ENCODE results near the gene ZNF678. TPM values are rescaled to one million over a fixed set of nuclear protein-coding genes. Genes with fewer than 3 reads are reported as not detected.
A peak's percentile ranks its signal among the peaks of the same experiment; 100 is the strongest.

ZNF678 gene
- total and polyA plus RNA-seq, 7 donors, result 1.2 to 15.3 (median 5.3) TPM

- DNase-seq, result peak; percentile 94
- Histone ChIP-seq H3K4me3 (peak overlapping the region; percentile 63 to 90 (median 77)), H3K9me3 (no peaks in the 10 kb centered on the region), H3K4me1 (peaks cover 0 to 19% (median 17%) of the 10 kb centered on the region in 4 donors), H3K27ac (peak overlapping the region; percentile 69 to 82 (median 76)), H3K27me3 (no peaks in the 10 kb centered on the region), H3K36me3 (no peaks in the 10 kb centered on the region)
- TF ChIP-seq EP300 (IDR thresholded peaks at IDR 0.05) (no peak), POLR2A (IDR thresholded peaks at IDR 0.05) (no peak), CTCF (IDR thresholded peaks at IDR 0.05) (peak; percentile 38 to 99 (median 63)), POLR2AphosphoS5 (IDR thresholded peaks at IDR 0.05) (peak in 1 of 4 donors; percentile 28)
- WGBS, 2 donors, result 5% methylated on average over 84 of the region's 84 CpGs
- intact Hi-C loops (cut with DNase I), result loop anchor here (2.0 to 10.0 kb wide), 4 partner anchors 60 to 542 kb away; partner anchors contain the start of genes ARF1 and WNT9A
Observed at GRCh38 chr1:227542153-227543120, 20.9 kb upstream of the ZNF678 start.

GRCh38 chr1:227543283-227544066, 19.9 kb upstream of the ZNF678 start:
- Histone ChIP-seq H3K4me3 (peak overlapping the region in 1 of 4 donors; percentile 79), H3K27me3 (no peaks in the 10 kb centered on the region), H3K27ac (peak overlapping the region in 2 of 4 donors; percentile 69 to 79), H3K4me1 (peaks cover 0 to 19% (median 17%) of the 10 kb centered on the region in 4 donors), H3K9me3 (no peaks in the 10 kb centered on the region), H3K36me3 (no peaks in the 10 kb centered on the region)
- TF ChIP-seq POLR2AphosphoS5 (IDR thresholded peaks at IDR 0.05), result no peak
- no peak for TF ChIP-seq POLR2A (IDR thresholded peaks at IDR 0.05)
- TF ChIP-seq CTCF (IDR thresholded peaks at IDR 0.05), result no peak
- TF ChIP-seq EP300 (IDR thresholded peaks at IDR 0.05), result no peak
- DNase-seq, result no peak
- WGBS, 2 donors, result 86 to 95% methylated on average over 14 of the region's 14 CpGs
- intact Hi-C loops (cut with DNase I), result loop anchor here (2.0 to 10.0 kb wide), 4 partner anchors 61 to 541 kb away; partner anchors contain the start of genes ARF1 and WNT9A

GRCh38 chr1:227544067-227545050, 19.0 kb upstream of the ZNF678 start:
- no peaks in the 10 kb centered on the region for H3K27me3 ChIP-seq
- H3K27ac ChIP-seq, result no peak overlapping the region
- H3K4me3 ChIP-seq, result no peak overlapping the region
- TF ChIP-seq EP300 (IDR thresholded peaks at IDR 0.05) (no peak), POLR2A (IDR thresholded peaks at IDR 0.05) (no peak), CTCF (IDR thresholded peaks at IDR 0.05) (no peak), POLR2AphosphoS5 (IDR thresholded peaks at IDR 0.05) (no peak)
- H3K36me3 ChIP-seq, result no peaks in the 10 kb centered on the region
- WGBS, 2 donors, result 96% methylated on average over 9 of the region's 9 CpGs
- no peaks in the 10 kb centered on the region for H3K9me3 ChIP-seq
- H3K4me1 ChIP-seq, result peaks cover 0 to 19% (median 17%) of the 10 kb centered on the region in 4 donors
- DNase-seq, result no peak
- intact Hi-C loops (cut with DNase I), result loop anchor here (5.0 to 10.0 kb wide), 3 partner anchors 62 to 540 kb away; partner anchors contain the start of genes ARF1 and WNT9A

- no peak overlapping the region for H3K27ac ChIP-seq
- DNase-seq, result no peak
- H3K27me3 ChIP-seq, result no peaks in the 10 kb centered on the region
- H3K9me3 ChIP-seq, result no peaks in the 10 kb centered on the region
- no peak overlapping the region for H3K4me3 ChIP-seq
- intact Hi-C loops (cut with DNase I), result loop anchor here (10.0 kb wide), 1 partner anchor 539 kb away; the partner anchor contains the start of gene ARF1
- WGBS, 2 donors, result 83 to 93% methylated on average over 5 of the region's 5 CpGs
- H3K36me3 ChIP-seq, result no peaks in the 10 kb centered on the region
- peaks cover 0 to 29% (median 17%) of the 10 kb centered on the region in 4 donors for H3K4me1 ChIP-seq
- TF ChIP-seq POLR2A (IDR thresholded peaks at IDR 0.05) (no peak), POLR2AphosphoS5 (IDR thresholded peaks at IDR 0.05) (no peak), CTCF (IDR thresholded peaks at IDR 0.05) (no peak), EP300 (IDR thresholded peaks at IDR 0.05) (no peak)
Observed at GRCh38 chr1:227545361-227545760, 18.0 kb upstream of the ZNF678 start.

Data from sigmoid colon (tissue), 7 donors.